Measurements from ENCODE around the gene NPHP4. TPM values are rescaled to one million over a fixed set of nuclear protein-coding genes. Genes with fewer than 3 reads are reported as not detected.

NPHP4 gene
- total RNA-seq, 1 donor from 2014 or later, result 8.2 TPM

DNA sequence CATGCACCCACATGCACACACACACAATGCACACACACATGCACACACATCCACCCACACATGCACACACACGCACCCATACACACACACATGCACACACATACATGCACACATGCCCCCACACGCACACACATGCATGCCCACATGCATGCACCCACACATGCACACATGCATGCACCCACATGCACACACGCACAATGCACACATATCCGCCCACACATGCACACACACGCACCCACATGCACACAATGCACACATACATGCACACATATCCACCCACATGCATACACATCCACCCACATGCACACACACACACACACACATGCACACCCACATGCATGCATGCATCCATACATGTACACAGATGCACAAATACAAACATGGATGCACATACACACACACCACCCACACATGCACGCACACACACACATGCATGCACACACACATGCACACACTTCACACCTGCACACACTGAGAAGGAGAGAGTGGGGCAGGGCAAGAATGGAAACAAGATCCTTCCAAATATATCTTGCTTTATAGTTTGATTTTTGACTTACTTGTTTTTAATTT lies 123.2 kb downstream of the NPHP4 start:
- no peaks in the 10 kb centered on the region for H3K27me3 ChIP-seq
- DNase-seq (ENCODE audit: low spot score in 2 of 2), result no peak
- no peaks in the 10 kb centered on the region for H3K9me3 ChIP-seq
- peaks cover 1 to 15% of the 10 kb centered on the region in 2 donors for H3K36me3 ChIP-seq
- TF ChIP-seq, protein P1, sequence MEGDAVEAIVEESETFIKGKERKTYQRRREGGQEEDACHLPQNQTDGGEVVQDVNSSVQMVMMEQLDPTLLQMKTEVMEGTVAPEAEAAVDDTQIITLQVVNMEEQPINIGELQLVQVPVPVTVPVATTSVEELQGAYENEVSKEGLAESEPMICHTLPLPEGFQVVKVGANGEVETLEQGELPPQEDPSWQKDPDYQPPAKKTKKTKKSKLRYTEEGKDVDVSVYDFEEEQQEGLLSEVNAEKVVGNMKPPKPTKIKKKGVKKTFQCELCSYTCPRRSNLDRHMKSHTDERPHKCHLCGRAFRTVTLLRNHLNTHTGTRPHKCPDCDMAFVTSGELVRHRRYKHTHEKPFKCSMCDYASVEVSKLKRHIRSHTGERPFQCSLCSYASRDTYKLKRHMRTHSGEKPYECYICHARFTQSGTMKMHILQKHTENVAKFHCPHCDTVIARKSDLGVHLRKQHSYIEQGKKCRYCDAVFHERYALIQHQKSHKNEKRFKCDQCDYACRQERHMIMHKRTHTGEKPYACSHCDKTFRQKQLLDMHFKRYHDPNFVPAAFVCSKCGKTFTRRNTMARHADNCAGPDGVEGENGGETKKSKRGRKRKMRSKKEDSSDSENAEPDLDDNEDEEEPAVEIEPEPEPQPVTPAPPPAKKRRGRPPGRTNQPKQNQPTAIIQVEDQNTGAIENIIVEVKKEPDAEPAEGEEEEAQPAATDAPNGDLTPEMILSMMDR (IDR thresholded peaks at IDR 0.05), result no peak
- intact Hi-C loops (cut with DNase I), result no loop called here
- H3K4me1 ChIP-seq, result no peaks in the 10 kb centered on the region
- no peak overlapping the region for H3K4me3 ChIP-seq
- no peak overlapping the region for H3K27ac ChIP-seq

DNA sequence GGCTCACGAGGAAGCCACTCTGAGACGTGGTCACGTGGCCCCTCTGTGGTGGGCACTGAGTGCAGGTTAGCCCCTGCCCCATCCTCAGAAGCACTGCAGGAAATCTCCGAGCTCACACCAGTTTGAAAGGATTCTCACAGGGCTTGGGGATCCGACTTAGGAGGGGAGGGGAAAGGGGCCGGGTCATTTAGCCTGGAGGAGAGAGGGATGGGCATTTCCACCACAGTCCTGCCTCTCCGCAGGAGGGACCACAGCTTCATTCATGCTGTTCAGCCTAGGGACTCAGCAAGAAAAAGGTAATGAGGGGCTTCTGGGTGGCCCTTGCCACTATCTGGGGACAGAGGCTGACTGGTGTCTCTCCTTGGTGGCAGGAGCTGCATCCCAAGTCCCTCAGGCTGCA lies 126.5 kb downstream of the NPHP4 start:
- no peak overlapping the region for H3K4me3 ChIP-seq
- H3K36me3 ChIP-seq, result peaks cover 4 to 23% of the 10 kb centered on the region in 2 donors
- intact Hi-C loops (cut with DNase I), result no loop called here
- TF ChIP-seq, protein P1 (IDR thresholded peaks at IDR 0.05), result no peak
- H3K27ac ChIP-seq, result no peak overlapping the region
- DNase-seq (ENCODE audit: low spot score in 2 of 2), result no peak
- no peaks in the 10 kb centered on the region for H3K9me3 ChIP-seq
- H3K4me1 ChIP-seq, result no peaks in the 10 kb centered on the region
- H3K27me3 ChIP-seq, result no peaks in the 10 kb centered on the region

DNA sequence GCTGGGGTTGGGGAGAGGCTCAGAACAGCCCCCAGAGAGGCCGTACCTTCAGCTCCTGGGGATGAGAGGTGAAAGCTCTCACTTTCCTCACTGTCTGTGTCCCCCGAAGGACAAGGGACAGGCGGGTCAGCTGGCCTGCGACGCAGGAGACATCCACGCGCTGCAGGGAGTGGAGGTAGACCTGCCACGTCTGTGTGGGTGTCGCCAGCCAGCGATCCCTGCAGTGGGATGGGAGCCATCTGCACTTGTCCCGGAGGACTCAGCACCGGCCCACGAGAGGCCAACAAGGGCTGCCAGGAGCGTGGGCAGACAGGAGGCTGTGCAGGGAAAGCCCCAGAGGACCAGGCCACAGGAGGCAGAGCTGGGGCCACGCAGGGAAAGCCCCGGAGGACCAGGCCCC lies 127.2 kb downstream of the NPHP4 start:
- DNase-seq (ENCODE audit: low spot score in 2 of 2), result no peak
- Histone ChIP-seq H3K4me3 (no peak overlapping the region), H3K9me3 (no peaks in the 10 kb centered on the region), H3K27me3 (no peaks in the 10 kb centered on the region), H3K36me3 (peaks cover 5 to 17% of the 10 kb centered on the region in 2 donors), H3K4me1 (no peaks in the 10 kb centered on the region), H3K27ac (no peak overlapping the region)
- intact Hi-C loops (cut with DNase I), result no loop called here
- TF ChIP-seq, protein P1 (IDR thresholded peaks at IDR 0.05), result no peak

DNA sequence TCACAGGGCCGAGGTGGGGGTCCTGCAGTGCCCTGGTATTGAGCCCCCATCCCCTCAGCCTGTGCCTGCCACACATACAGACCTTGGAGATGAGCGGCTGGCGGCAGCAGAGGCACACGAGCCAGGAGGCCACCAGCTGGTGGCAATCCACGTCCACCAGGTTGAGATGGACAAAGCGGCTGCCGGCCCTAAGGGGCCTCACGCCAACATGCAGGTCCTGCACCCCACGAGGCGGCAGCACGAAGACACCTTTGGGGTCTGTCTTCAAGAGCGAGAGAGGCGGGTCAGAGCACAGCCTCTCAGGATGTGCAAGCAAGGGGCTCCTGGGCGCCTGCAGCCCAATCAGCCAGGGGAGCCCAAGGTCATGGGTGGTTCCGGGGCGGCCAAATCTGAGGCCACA lies 128.0 kb downstream of the NPHP4 start:
- Histone ChIP-seq H3K4me3 (no peak overlapping the region), H3K9me3 (no peaks in the 10 kb centered on the region), H3K27me3 (no peaks in the 10 kb centered on the region), H3K27ac (no peak overlapping the region), H3K36me3 (peaks cover 5 to 17% of the 10 kb centered on the region in 2 donors), H3K4me1 (no peaks in the 10 kb centered on the region)
- intact Hi-C loops (cut with DNase I), result no loop called here
- DNase-seq (ENCODE audit: low spot score in 2 of 2), result no peak
- TF ChIP-seq, protein P1 (IDR thresholded peaks at IDR 0.05), result no peak

DNA sequence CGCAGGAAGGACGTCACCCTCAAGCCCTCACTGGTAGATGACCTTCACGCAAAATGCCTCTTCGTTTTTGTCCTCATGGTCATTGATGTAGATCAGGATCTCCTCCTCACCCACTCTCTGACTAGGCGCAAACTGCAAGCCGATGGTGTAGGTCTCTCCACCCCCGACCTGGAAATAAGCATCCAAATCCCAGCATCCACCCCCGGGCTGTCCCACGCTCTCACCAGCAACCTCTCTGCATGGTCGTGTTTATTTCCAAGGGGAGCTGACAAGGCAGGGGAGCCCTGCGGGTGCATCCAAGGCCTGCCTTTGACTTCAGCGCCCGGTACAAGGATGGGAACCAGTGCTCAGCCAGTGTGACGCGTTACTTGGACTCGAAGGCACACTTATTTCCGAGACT lies 129.0 kb downstream of the NPHP4 start:
- no peak overlapping the region for H3K4me3 ChIP-seq
- H3K36me3 ChIP-seq, result peaks cover 5 to 17% of the 10 kb centered on the region in 2 donors
- H3K27me3 ChIP-seq, result no peaks in the 10 kb centered on the region
- no peak overlapping the region for H3K27ac ChIP-seq
- no peak for DNase-seq (ENCODE audit: low spot score in 2 of 2)
- H3K9me3 ChIP-seq, result no peaks in the 10 kb centered on the region
- H3K4me1 ChIP-seq, result no peaks in the 10 kb centered on the region
- intact Hi-C loops (cut with DNase I), result no loop called here
- TF ChIP-seq, protein P1 (IDR thresholded peaks at IDR 0.05), result no peak
